ENCODE measurements around the gene MTPN.

- TF ChIP-seq SUZ12 (IDR thresholded peaks at IDR 0.05; ENCODE audit: extremely low read depth, insufficient read depth, insufficient read length) (no peak), YY1 (IDR thresholded peaks at IDR 0.05; ENCODE audit: insufficient read depth, insufficient read length) (no peak), ZNF274 (IDR thresholded peaks at IDR 0.05; ENCODE audit: low read depth, low read length) (no peak)
Measured at GRCh38 chr7:135900065-135900546, 77.1 kb downstream of the MTPN start.
